Adipose tissue (tissue), 3 donors: ENCODE data around the gene TRIM63. TPM values are rescaled to one million over a fixed set of nuclear protein-coding genes. Genes with fewer than 3 reads are reported as not detected.

Source experiments
- H3K27ac ChIP-seq: one replicate; pipeline ENCODE4 v1.5.1; 2013; ENCODE audit warnings: low read depth, low read length
- WGBS, 3 donors: extraction: QIAGEN DNeasy Blood & Tissue Kit; methylation state at CpG; one replicate each; pipeline ENCODE4 v1.1.7; 2013; 5-methylcytosine and 5-hydroxymethylcytosine counted together
- polyA plus RNA-seq, 3 donors: library from polyadenylated mRNA; stranded (reverse); fragments of 200-250 nt; gene quantifications; one replicate each; pipeline ENCODE4 v1.2.3, GENCODE V29; 2013
- donor health status: healthy with polysubstance abuse.
- donor health status: Bipolar disorder and iron deficiency.
- donor health status: healthy.

TRIM63 gene
- polyA plus RNA-seq, 3 donors: 0.11 to 0.67 (median 0.12) TPM

GRCh38 chr1:26041978-26042377, 25.5 kb downstream of the TRIM63 start:
- WGBS, 3 donors: 68 to 72% (median 70%) methylated on average over 4 of the region's 4 CpGs

GRCh38 chr1:26041401-26041800, 26.0 kb downstream of the TRIM63 start:
- no peak overlapping the region for H3K27ac ChIP-seq
- WGBS, 3 donors: 73 to 83% (median 74%) methylated on average over 7 of the region's 7 CpGs

More at GRCh38 chr1:26041978-26042377, 25.5 kb downstream of the TRIM63 start:
- no peak overlapping the region for H3K27ac ChIP-seq

DNA sequence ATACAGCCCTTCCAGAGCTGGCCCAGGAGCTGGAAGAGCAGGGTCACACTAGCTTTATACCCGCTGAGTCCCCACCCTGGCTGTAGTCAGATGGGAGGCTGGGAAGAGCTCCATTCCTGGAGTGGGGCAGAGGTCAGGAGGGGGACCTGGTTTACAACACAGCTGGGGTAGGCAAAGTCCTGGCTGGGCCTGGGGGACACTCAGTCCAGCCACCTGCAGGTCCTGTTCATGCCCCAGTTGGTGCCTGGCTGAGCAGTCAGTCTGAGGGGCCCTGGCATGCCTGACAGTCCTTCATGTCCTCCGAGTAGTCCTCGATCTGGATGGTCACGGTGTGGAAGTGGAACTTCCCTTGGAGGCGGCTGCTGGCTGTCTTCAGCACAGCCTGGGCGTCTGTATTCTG, 28.5 kb downstream of the TRIM63 start:
- no peak overlapping the region for H3K27ac ChIP-seq
- 75 to 86% (median 77%) methylated on average over 6 of the region's 6 CpGs for WGBS, 3 donors

- WGBS, 3 donors: 84 to 92% (median 86%) methylated on average over 6 of the region's 6 CpGs
- no peak overlapping the region for H3K27ac ChIP-seq
Observed at GRCh38 chr1:26038477-26038876, 29.0 kb downstream of the TRIM63 start.

DNA sequence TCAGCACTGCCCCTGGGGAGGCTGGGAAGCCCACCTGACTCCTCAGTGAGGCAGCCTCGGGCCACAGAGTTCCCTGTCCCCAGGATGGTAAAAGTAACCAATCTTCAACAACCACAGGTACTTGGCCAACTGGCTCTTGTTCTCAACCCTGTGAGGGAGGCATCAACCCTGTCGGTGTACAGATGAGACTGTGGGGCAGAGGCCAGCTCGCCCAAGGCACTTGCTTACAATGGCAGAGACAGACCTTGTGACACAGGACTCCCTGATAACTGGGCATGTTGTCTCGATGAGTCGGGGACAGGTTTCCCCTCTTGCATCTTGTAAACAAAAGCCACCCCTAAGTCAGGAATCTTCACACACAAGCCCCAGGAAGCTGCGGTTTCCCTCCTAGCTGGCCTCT, 29.5 kb downstream of the TRIM63 start:
- no peak overlapping the region for H3K27ac ChIP-seq
- WGBS, 3 donors: 57 to 79% (median 77%) methylated on average over 6 of the region's 6 CpGs

GRCh38 chr1:26036756-26037281, 30.6 kb downstream of the TRIM63 start:
- WGBS, 3 donors: 37 to 76% (median 75%) methylated on average over 10 of the region's 11 CpGs
- H3K27ac ChIP-seq: no peak overlapping the region

- H3K27ac ChIP-seq: no peak overlapping the region
- 5 to 12% (median 10%) methylated on average over 39 of the region's 39 CpGs for WGBS, 3 donors
Observed at GRCh38 chr1:26035959-26036755, 31.3 kb downstream of the TRIM63 start.

DNA sequence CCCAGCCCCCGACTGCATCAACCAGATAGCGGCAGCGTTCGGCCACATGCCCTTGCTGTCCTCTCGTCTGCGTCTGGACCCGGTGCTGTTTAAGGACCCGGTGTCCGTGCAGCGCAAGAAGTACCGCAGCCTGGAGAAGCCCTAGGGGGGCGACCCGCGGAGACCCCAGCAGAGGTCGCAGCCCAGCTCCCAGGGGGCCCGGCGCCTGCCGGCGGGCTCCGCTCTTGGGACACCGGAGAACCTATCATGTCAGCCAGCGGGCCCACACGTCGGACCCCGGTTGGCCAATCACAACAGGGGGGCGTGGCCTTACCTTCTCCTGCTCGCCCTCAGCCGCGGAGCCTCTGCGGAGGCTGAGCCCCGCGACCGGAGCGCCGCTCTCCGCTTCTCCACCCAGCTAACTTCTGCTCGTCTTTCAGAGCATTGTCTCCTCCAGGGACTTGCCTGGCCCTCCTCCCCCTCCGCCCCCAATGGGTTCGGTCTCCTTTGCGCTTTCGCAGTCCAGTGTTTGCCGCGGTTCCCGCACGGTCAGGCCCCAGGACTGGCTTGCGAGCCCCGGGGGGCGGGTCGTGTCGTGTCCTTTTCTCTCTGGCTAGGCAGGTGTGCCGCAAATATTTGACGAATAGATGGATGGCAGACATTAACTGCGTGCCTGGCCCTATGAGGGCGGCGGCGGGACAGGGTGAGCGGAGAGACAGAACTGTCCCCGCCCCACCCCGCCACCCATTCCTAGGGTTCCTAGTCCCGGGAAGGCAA, 32.0 kb downstream of the TRIM63 start:
- H3K27ac ChIP-seq: no peak overlapping the region
- 0% methylated on average over 57 to 60 of the region's 60 CpGs for WGBS, 3 donors

GRCh38 chr1:26034504-26035202, 32.8 kb downstream of the TRIM63 start:
- 15 to 20% (median 17%) methylated on average over 14 to 15 of the region's 15 CpGs for WGBS, 3 donors
- no peak overlapping the region for H3K27ac ChIP-seq

- 79 to 90% (median 88%) methylated on average over 12 of the region's 12 CpGs for WGBS, 3 donors
- no peak overlapping the region for H3K27ac ChIP-seq
Observed at GRCh38 chr1:26032656-26033357, 34.6 kb downstream of the TRIM63 start.

GRCh38 chr1:26031611-26032220, 35.7 kb downstream of the TRIM63 start:
- 77 to 83% (median 79%) methylated on average over 3 of the region's 3 CpGs for WGBS, 3 donors
- no peak overlapping the region for H3K27ac ChIP-seq

- 75 to 90% (median 83%) methylated on average over 4 of the region's 4 CpGs for WGBS, 3 donors
- no peak overlapping the region for H3K27ac ChIP-seq
Observed at GRCh38 chr1:26031196-26031595, 36.2 kb downstream of the TRIM63 start.

DNA sequence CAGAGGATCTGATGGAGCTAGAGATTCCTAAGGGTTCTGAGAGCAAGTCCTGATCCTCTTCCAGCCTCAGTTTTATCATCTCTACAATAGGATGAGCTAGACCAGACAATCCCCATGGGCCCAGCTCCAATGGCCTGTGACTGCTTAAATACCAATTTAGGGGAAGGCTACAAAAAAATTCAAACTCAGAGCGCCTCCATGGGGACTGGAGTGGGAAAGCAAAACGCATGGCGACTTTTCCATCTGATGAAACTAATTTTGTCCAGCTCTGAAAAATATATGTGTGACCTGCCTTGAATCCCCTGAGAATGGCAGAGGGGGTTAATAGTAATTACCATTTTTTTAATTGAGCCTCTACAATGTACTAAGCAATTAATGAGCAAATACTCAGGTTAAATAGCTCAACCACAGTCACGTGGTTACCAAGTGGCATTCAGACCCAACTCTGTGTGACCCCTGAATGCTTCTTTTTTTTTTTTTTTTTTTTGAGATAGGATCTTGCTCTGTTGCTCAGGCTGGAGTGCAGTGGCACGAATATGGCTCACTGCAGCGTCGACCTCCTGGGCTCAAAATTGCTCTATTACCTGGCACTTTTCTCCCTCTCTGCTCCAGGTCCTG, 37.5 kb downstream of the TRIM63 start:
- no peak overlapping the region for H3K27ac ChIP-seq
- 87 to 88% (median 88%) methylated on average over 7 of the region's 7 CpGs for WGBS, 3 donors

DNA sequence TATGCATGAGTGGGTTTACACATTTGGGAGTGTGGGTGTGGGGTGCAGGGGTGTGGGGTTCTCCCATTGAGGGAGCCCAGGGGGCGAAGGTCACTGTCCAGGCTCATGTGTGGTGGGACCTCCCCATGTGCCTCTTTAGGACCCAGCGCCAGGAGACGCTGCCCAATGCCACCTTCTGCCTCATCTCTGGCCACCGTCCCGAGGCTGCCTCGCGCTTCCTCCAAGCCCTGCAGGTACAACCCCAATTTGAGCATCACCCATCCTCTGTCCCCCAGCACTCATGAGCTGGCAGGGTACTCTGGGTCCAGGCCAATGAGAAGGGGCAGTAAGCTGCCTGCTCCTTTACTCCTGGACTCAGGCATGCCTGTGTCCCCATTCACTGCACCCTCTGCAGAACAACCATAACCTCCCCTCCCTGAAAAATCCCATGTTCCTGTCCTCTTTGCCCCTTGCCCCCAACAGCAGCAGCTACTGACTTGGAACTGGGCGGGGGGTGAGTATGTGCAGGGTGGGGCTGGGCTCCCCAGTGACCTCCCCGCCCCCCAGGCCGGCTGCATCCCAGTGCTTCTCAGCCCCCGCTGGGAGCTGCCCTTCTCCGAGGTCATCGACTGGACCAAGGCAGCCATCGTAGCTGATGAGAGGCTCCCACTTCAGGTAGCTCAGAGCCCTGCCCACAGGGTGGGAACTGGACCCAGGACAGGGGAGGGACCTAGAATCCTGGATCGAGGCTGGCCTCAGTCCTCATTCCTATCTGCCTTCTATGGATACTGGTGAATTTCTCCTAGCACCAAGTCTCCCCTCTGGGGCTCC, 38.2 kb downstream of the TRIM63 start:
- H3K27ac ChIP-seq: no peak overlapping the region
- WGBS, 3 donors: 77 to 83% (median 79%) methylated on average over 15 of the region's 15 CpGs

DNA sequence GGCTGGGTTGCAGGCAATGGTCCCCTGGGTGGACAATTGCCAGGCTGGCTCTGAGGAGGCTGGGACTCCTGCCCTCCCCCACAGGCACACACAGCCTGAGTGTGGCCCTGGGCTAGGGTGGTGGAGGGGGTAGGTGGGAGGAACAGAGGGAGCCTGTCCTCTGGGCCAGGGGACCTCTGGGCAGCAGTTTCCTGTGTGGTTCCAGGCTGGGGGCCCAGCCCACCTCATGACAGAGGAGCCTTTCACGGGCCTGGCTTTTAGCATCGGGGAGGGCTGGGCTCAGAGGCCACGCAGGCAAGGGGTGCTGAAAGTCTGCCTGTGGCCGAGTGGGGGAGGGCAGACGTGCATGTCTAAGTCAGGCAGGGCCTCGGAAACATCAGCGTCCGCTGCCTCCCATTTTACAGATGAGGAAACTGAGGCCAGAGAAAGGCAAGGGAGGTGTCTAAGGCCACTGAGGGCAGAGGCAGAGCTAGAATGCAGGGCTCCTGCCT, 38.9 kb downstream of the TRIM63 start:
- no peak overlapping the region for H3K27ac ChIP-seq
- 67 to 75% (median 74%) methylated on average over 8 of the region's 8 CpGs for WGBS, 3 donors

DNA sequence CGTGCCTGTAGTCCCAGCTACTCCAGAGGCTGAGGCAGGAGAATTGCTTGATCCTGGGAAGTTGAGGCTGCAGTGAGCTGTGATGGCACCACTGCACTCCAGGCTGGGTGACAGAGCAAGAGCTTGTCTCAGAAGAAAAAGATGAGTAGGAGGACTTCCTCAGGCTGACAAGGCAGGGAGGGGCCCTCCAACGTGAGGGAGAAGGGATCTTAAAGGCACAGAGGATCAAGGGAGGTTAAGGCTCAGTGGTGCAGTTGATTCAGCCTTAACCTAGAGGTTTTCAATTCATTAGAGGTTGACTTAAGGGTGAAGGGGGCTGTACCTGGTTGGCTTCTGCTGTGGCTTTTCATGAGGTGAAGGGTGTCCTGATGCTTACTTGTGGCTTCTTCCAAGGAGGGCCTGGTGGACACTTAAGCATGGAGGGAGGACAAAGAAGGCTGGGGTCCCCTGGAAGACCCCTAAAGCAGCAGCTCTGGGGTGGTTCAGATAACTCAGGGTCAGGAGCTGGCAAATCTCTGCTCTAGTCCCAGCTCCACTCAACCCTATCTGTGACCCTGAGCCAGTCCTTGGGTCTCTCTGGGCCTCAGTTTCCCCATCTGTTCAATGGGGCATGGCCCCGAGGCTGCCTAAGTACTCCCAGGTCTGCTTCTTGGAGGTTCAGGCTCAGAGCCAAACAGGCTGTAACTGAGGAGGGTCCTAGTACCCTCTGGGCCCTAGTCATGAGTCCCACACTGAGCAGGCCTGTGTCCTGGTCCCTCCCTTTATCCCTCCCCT, 39.5 kb downstream of the TRIM63 start:
- 32 to 42% (median 40%) methylated on average over 3 of the region's 3 CpGs for whole genome bisulfite sequencing, 3 donors
- H3K27ac ChIP-seq: no peak overlapping the region
